Measurements from ENCODE around the gene HTR3E.
"Not testable (repeated sequence)": the region's sequence is repeated elsewhere in the genome, so short reads cannot be mapped to it uniquely, and the experiment has no call there.

Gene HTR3E

DNA sequence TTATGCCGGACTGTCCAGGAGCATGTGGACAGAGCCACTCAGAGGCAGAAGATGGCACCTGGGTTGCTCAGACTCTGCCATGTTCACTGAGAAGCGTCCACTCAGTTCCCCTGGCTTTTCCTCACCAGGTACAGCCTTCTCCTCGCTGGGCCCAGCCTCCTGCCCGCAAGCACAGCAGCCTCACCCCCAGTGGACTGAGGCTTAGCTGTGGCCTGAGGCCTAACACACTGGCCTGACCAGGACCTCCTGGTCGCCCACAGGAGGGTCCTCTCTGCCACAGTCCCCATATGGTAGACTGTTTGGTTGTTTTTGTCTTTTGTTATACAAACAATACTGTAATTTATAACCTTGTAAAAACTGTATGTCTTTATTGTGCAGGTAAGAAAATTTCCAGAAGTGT lies 28.5 kb upstream of the HTR3E start (continued):
- no peak for TF ChIP-seq ZNF280D (tag by site-specific recombination; IDR thresholded peaks at IDR 0.05)

- POLR2A ChIA-PET; H3K36me3 ChIP-seq (ENCODE audit: control insufficient read depth in 2 of 2, insufficient read depth in 1 of 2, low read length in 2 of 2); H3K27ac ChIP-seq (ENCODE audit: extremely low read depth, low read depth, low read length); H3K9me3 ChIP-seq (ENCODE audit: control insufficient read depth, insufficient read depth, low read depth, low read length); H3K4me1 ChIP-seq (ENCODE audit: control insufficient read depth, insufficient read depth, low read length); H3K4me3 ChIP-seq (ENCODE audit: low read depth, low read length): not testable (repeated sequence)
- CTCF ChIA-PET: interaction anchor here (0.7 kb wide), 1 partner anchor 185 kb away, joined by 3 read pairs; no protein-coding TSS in a partner anchor
- TF ChIP-seq SETDB1 (IDR thresholded peaks at IDR 0.05; ENCODE audit: insufficient read length, low read length): peak; percentile 55
- TF ChIP-seq, protein P1, sequence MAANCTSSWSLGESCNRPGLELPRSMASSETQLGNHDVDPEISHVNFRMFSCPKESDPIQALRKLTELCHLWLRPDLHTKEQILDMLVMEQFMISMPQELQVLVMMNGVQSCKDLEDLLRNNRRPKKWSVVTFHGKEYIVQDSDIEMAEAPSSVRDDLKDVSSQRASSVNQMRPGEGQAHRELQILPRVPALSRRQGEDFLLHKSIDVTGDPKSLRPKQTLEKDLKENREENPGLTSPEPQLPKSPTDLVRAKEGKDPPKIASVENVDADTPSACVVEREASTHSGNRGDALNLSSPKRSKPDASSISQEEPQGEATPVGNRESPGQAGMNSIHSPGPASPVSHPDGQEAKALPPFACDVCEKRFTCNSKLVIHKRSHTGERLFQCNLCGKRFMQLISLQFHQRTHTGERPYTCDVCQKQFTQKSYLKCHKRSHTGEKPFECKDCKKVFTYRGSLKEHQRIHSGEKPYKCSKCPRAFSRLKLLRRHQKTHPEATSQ (tag by site-specific recombination; IDR thresholded peaks at IDR 0.05): 0 out of 2 replicates have a peak, but pooled peaks have one; percentile 29
These were observed 25.7 kb upstream of the HTR3E start for GRCh38 chr3:184071142-184071541.

GRCh38 chr3:184073621-184074020 lies 23.2 kb upstream of the HTR3E start:
- POLR2A ChIA-PET: no interaction called here

More at GRCh38 chr3:184073621-184074020, 23.2 kb upstream of the HTR3E start:
- CTCF ChIA-PET: no interaction called here
- no peaks in the 10 kb centered on the region for H3K9me3 ChIP-seq (ENCODE audit: control insufficient read depth, insufficient read depth, low read depth, low read length)
- H3K4me3 ChIP-seq (ENCODE audit: low read depth, low read length): no peak overlapping the region
- no peaks in the 10 kb centered on the region for H3K4me1 ChIP-seq (ENCODE audit: control insufficient read depth, insufficient read depth, low read length)
- no peak overlapping the region for H3K27ac ChIP-seq (ENCODE audit: extremely low read depth, low read depth, low read length)
- H3K36me3 ChIP-seq (ENCODE audit: control insufficient read depth in 2 of 2, insufficient read depth in 1 of 2, low read length in 2 of 2): no peaks in the 10 kb centered on the region
- no peak for TF ChIP-seq ZNF544 (tag by site-specific recombination; IDR thresholded peaks at IDR 0.05)
- TF ChIP-seq, protein P2, sequence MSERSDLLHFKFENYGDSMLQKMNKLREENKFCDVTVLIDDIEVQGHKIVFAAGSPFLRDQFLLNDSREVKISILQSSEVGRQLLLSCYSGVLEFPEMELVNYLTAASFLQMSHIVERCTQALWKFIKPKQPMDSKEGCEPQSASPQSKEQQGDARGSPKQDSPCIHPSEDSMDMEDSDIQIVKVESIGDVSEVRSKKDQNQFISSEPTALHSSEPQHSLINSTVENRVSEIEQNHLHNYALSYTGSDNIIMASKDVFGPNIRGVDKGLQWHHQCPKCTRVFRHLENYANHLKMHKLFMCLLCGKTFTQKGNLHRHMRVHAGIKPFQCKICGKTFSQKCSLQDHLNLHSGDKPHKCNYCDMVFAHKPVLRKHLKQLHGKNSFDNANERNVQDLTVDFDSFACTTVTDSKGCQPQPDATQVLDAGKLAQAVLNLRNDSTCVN (tag by site-specific recombination; optimal IDR thresholded peaks at IDR 0.05): no peak
- no peak for TF ChIP-seq ZNF140 (tag by site-specific recombination; IDR thresholded peaks at IDR 0.05)
- no peak for TF ChIP-seq ZNF341 (tag by site-specific recombination; IDR thresholded peaks at IDR 0.05; ENCODE audit: low read depth)
- TF ChIP-seq, protein P3, sequence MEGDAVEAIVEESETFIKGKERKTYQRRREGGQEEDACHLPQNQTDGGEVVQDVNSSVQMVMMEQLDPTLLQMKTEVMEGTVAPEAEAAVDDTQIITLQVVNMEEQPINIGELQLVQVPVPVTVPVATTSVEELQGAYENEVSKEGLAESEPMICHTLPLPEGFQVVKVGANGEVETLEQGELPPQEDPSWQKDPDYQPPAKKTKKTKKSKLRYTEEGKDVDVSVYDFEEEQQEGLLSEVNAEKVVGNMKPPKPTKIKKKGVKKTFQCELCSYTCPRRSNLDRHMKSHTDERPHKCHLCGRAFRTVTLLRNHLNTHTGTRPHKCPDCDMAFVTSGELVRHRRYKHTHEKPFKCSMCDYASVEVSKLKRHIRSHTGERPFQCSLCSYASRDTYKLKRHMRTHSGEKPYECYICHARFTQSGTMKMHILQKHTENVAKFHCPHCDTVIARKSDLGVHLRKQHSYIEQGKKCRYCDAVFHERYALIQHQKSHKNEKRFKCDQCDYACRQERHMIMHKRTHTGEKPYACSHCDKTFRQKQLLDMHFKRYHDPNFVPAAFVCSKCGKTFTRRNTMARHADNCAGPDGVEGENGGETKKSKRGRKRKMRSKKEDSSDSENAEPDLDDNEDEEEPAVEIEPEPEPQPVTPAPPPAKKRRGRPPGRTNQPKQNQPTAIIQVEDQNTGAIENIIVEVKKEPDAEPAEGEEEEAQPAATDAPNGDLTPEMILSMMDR (tag by site-specific recombination; IDR thresholded peaks at IDR 0.05): no peak
- no peak for TF ChIP-seq ZNF629 (tag by site-specific recombination; IDR thresholded peaks at IDR 0.05)
- TF ChIP-seq MEIS1 (CRISPR knock-in tag; IDR thresholded peaks at IDR 0.05; ENCODE audit: borderline replicate concordance): no peak
- no peak for TF ChIP-seq ZNF433 (tag by site-specific recombination; IDR thresholded peaks at IDR 0.05; ENCODE audit: low read depth)
- no peak for TF ChIP-seq ZBTB44 (tag by site-specific recombination; IDR thresholded peaks at IDR 0.05)
- TF ChIP-seq, protein P4, sequence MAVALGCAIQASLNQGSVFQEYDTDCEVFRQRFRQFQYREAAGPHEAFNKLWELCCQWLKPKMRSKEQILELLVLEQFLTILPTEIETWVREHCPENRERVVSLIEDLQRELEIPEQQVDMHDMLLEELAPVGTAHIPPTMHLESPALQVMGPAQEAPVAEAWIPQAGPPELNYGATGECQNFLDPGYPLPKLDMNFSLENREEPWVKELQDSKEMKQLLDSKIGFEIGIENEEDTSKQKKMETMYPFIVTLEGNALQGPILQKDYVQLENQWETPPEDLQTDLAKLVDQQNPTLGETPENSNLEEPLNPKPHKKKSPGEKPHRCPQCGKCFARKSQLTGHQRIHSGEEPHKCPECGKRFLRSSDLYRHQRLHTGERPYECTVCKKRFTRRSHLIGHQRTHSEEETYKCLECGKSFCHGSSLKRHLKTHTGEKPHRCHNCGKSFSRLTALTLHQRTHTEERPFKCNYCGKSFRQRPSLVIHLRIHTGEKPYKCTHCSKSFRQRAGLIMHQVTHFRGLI (tag by site-specific recombination; IDR thresholded peaks at IDR 0.05): no peak

Measured in HEK293 (cell line).